ENCODE data around the gene KSR2.

KSR2 gene

GRCh38 chr12:117680312-117680711, 288.5 kb downstream of the KSR2 start:
- H3K4me1 ChIP-seq (ENCODE audit: insufficient read depth, low read length, severe bottlenecking) = no peaks in the 10 kb centered on the region
- H3K79me2 ChIP-seq (ENCODE audit: insufficient read depth, low read length) = no peaks in the 10 kb centered on the region
- H2AFZ ChIP-seq (ENCODE audit: low read length) = no peak overlapping the region
- no peaks in the 10 kb centered on the region for H3K36me3 ChIP-seq (ENCODE audit: insufficient read depth, low read length)
- no peaks in the 10 kb centered on the region for H3F3A ChIP-seq (ENCODE audit: insufficient read depth, low read length)
- no peak overlapping the region for H3K4me2 ChIP-seq (ENCODE audit: low read length)
- H3K27me3 ChIP-seq (ENCODE audit: insufficient read depth, low read length) = no peaks in the 10 kb centered on the region
- H3K9ac ChIP-seq (ENCODE audit: low read length) = no peak overlapping the region
- no peak for TF ChIP-seq CTCF (IDR thresholded peaks at IDR 0.05; ENCODE audit: low read length)
- TF ChIP-seq EZH2 (IDR thresholded peaks at IDR 0.05; ENCODE audit: borderline replicate concordance, low read length) = no peak
- H3K9me3 ChIP-seq (ENCODE audit: low read length) = no peaks in the 10 kb centered on the region
- no peaks in the 10 kb centered on the region for H4K20me1 ChIP-seq (ENCODE audit: insufficient read depth, low read length)
- H3K9me2 ChIP-seq (ENCODE audit: low read depth, low read length) = no peaks in the 10 kb centered on the region
- H3K4me3 ChIP-seq (ENCODE audit: low read depth, low read length, poor library complexity, severe bottlenecking) = no peak overlapping the region
- H3K27ac ChIP-seq (ENCODE audit: low read depth, low read length, poor library complexity, severe bottlenecking) = no peak overlapping the region

GRCh38 chr12:117679776-117680175, 289.0 kb downstream of the KSR2 start:
- no peaks in the 10 kb centered on the region for H3K36me3 ChIP-seq (ENCODE audit: insufficient read depth, low read length)
- no peak for TF ChIP-seq CTCF (IDR thresholded peaks at IDR 0.05; ENCODE audit: low read length)
- TF ChIP-seq EZH2 (IDR thresholded peaks at IDR 0.05; ENCODE audit: borderline replicate concordance, low read length) = no peak
- no peak overlapping the region for H3K27ac ChIP-seq (ENCODE audit: low read depth, low read length, poor library complexity, severe bottlenecking)
- no peak overlapping the region for H3K4me3 ChIP-seq (ENCODE audit: low read depth, low read length, poor library complexity, severe bottlenecking)
- H3K79me2 ChIP-seq (ENCODE audit: insufficient read depth, low read length) = no peaks in the 10 kb centered on the region
- H3K27me3 ChIP-seq (ENCODE audit: insufficient read depth, low read length) = no peaks in the 10 kb centered on the region
- H3K9me2 ChIP-seq (ENCODE audit: low read depth, low read length) = no peaks in the 10 kb centered on the region
- H4K20me1 ChIP-seq (ENCODE audit: insufficient read depth, low read length) = no peaks in the 10 kb centered on the region
- H3F3A ChIP-seq (ENCODE audit: insufficient read depth, low read length) = no peaks in the 10 kb centered on the region
- no peak overlapping the region for H3K9ac ChIP-seq (ENCODE audit: low read length)
- H3K9me3 ChIP-seq (ENCODE audit: low read length) = no peaks in the 10 kb centered on the region
- H3K4me1 ChIP-seq (ENCODE audit: insufficient read depth, low read length, severe bottlenecking) = no peaks in the 10 kb centered on the region
- no peak overlapping the region for H2AFZ ChIP-seq (ENCODE audit: low read length)
- no peak overlapping the region for H3K4me2 ChIP-seq (ENCODE audit: low read length)

GRCh38 chr12:117674763-117675162, 294.0 kb downstream of the KSR2 start:
- Histone ChIP-seq H3K9me2 (ENCODE audit: low read depth, low read length) (no peaks in the 10 kb centered on the region), H4K20me1 (ENCODE audit: insufficient read depth, low read length) (no peaks in the 10 kb centered on the region), H3K27me3 (ENCODE audit: insufficient read depth, low read length) (no peaks in the 10 kb centered on the region), H3K36me3 (ENCODE audit: insufficient read depth, low read length) (no peaks in the 10 kb centered on the region), H3K4me2 (ENCODE audit: low read length) (no peak overlapping the region), H3K79me2 (ENCODE audit: insufficient read depth, low read length) (no peaks in the 10 kb centered on the region), H3K9me3 (ENCODE audit: low read length) (no peaks in the 10 kb centered on the region), H3F3A (ENCODE audit: insufficient read depth, low read length) (no peaks in the 10 kb centered on the region), H3K27ac (ENCODE audit: low read depth, low read length, poor library complexity, severe bottlenecking) (no peak overlapping the region), H3K4me3 (ENCODE audit: low read depth, low read length, poor library complexity, severe bottlenecking) (no peak overlapping the region), H3K4me1 (ENCODE audit: insufficient read depth, low read length, severe bottlenecking) (no peaks in the 10 kb centered on the region), H3K9ac (ENCODE audit: low read length) (no peak overlapping the region), H2AFZ (ENCODE audit: low read length) (no peak overlapping the region)
- TF ChIP-seq EZH2 (IDR thresholded peaks at IDR 0.05; ENCODE audit: borderline replicate concordance, low read length) = no peak
- no peak for TF ChIP-seq CTCF (IDR thresholded peaks at IDR 0.05; ENCODE audit: low read length)
